K562 (cell line): ENCODE results near the gene SYT8. TPM values are rescaled to one million over a fixed set of nuclear protein-coding genes. Genes with fewer than 3 reads are reported as not detected.

Experiments
- ATAC-seq: fragments of 200-7000 bp; cut with Tn5 transposase; 3 replicates; pipeline ENCODE4 v1.9.1; 2020; ENCODE audit warnings: moderate library complexity
- BruUV-seq: library from RNA; stranded (reverse); fragments of 400-500 nt; replicated peaks from 2 replicates; lab custom pipeline; 2021; lab: Mats Ljungman, UMichigan
- CTCF ChIA-PET: fragments of 300-600 bp; formaldehyde crosslinking; extraction: SDS; loops from one replicate; lab custom pipeline; 2021; ENCODE audit warnings: low intra/inter-chr PET ratio; lab: Yijun Ruan, JAX
- POLR2A ChIA-PET: fragments of 300-600, 350-650 bp; sonication (Branson Sonifier 250); formaldehyde crosslinking; extraction: SDS; loops from one replicate; lab custom pipeline; 2021; ENCODE audit warnings: antibody characterized with exemption, inconsistent platforms; lab: Yijun Ruan, JAX
- DNase-seq, 4 experiments: peaks; one replicate each; pipeline versions ENCODE4 v3.0.0 to v3.0.0-alpha.2; 2011 to 2018; ENCODE audit warnings: low spot score in 3 of 4, mixed read lengths in 3 of 4; ENCODE audit errors: extremely low read depth in 1 of 4
- FAIRE-seq: peaks from 2 replicates; lab custom pipeline; 2011; peaks lifted over from hg19 to GRCh38; lab: Jason Lieb, UNC
- H2AFZ ChIP-seq: 2 replicates; pipeline ENCODE4 v1.6.0; 2011; ENCODE audit warnings: low read depth, low read length, control low read depth, inconsistent platforms
- H3K27ac ChIP-seq: fragments of 200-600 bp; 3 replicates; pipeline ENCODE4 v1.8.0; 2011; ENCODE audit warnings: low read depth, mild to moderate bottlenecking, control low read depth, inconsistent platforms, low read length, moderate library complexity, mixed read lengths; ENCODE audit errors: extremely low read depth
- H3K27me3 ChIP-seq, 2 experiments: fragments of 300-600 bp in 1 of 2; 2 replicates in 1 of 2; 3 replicates in 1 of 2; pipeline versions ENCODE4 v1.6.0 to v1.8.0; 2011; ENCODE audit warnings: inconsistent platforms in 2 of 2, low read length in 2 of 2, mild to moderate bottlenecking in 1 of 2, mixed read lengths in 1 of 2, moderate library complexity in 1 of 2; ENCODE audit not compliant: control insufficient read depth in 2 of 2, insufficient read depth in 2 of 2
- H3K36me3 ChIP-seq: fragments of 300-600 bp; 3 replicates; pipeline ENCODE4 v1.8.0; 2011; ENCODE audit warnings: mild to moderate bottlenecking, low read length, inconsistent platforms; ENCODE audit not compliant: control insufficient read depth, insufficient read depth
- H3K4me1 ChIP-seq, 2 experiments: fragments of 200-600 bp in 1 of 2; replicated peaks in 1 of 2; 2 replicates in 1 of 2; 3 replicates in 1 of 2; pipeline versions ENCODE4 v1.5.1 to v1.8.0; 2011; ENCODE audit warnings: inconsistent platforms in 2 of 2, low read length in 2 of 2, mild to moderate bottlenecking in 1 of 2, mixed read lengths in 1 of 2, moderate library complexity in 1 of 2; ENCODE audit not compliant: control insufficient read depth in 2 of 2, insufficient read depth in 2 of 2
- H3K4me2 ChIP-seq: 2 replicates; pipeline ENCODE4 v1.6.1; 2011; ENCODE audit warnings: low read length, control low read depth, inconsistent platforms, mixed read lengths; ENCODE audit not compliant: insufficient read depth
- H3K4me3 ChIP-seq: fragments of 200-600 bp; sonication (generic), shearing (Covaris generic); 2 replicates; pipeline ENCODE4 v1.5.1; 2016; ENCODE audit warnings: control low read depth, inconsistent platforms
- H3K79me2 ChIP-seq: fragments of 200-600 bp; 3 replicates; pipeline ENCODE4 v1.8.0; 2011; ENCODE audit warnings: low read length, inconsistent platforms; ENCODE audit not compliant: control insufficient read depth, insufficient read depth
- H3K9ac ChIP-seq, 2 experiments: 2 replicates each; pipeline versions ENCODE4 v1.6.0 to v1.6.1; 2011; ENCODE audit warnings: low read depth in 2 of 2, low read length in 2 of 2, control low read depth in 1 of 2, inconsistent platforms in 1 of 2, mild to moderate bottlenecking in 1 of 2, mixed read lengths in 1 of 2; ENCODE audit not compliant: insufficient read depth in 1 of 2
- H3K9me1 ChIP-seq: one replicate; pipeline ENCODE4 v1.6.0; 2011; ENCODE audit warnings: inconsistent platforms, mild to moderate bottlenecking, low read length, moderate library complexity; ENCODE audit not compliant: control insufficient read depth, insufficient read depth
- H3K9me3 ChIP-seq: replicated peaks from 2 replicates; pipeline ENCODE4 v1.5.1; 2011; ENCODE audit warnings: low read depth, low read length, inconsistent platforms; ENCODE audit not compliant: control insufficient read depth, insufficient read depth
- H4K20me1 ChIP-seq: replicated peaks from 2 replicates; pipeline ENCODE4 v1.6.1; 2011; ENCODE audit warnings: low read length, inconsistent platforms, mixed read lengths; ENCODE audit not compliant: control insufficient read depth, insufficient read depth
- HNRNPK ChIP-seq: fragments of 200-400 bp; formaldehyde crosslinking; IDR thresholded peaks from one replicate; pipeline ENCODE4 v1.6.1; 2018; ENCODE audit warnings: mild to moderate bottlenecking, low read depth, low read length; ENCODE audit not compliant: poor library complexity, severe bottlenecking
- MGA ChIP-seq: fragments of 450-650 bp; IDR thresholded peaks from 2 replicates; pipeline ENCODE4 v1.6.1; 2016; ENCODE audit warnings: mild to moderate bottlenecking, moderate library complexity
- ZNF263 ChIP-seq: sonication (generic); formaldehyde crosslinking; IDR thresholded peaks from 2 replicates; pipeline ENCODE4 v1.8.0; 2022; ENCODE audit warnings: mild to moderate bottlenecking, missing genetic modification reagents, borderline replicate concordance
- ZNF609 ChIP-seq: sonication (generic); formaldehyde crosslinking; IDR thresholded peaks from 2 replicates; pipeline ENCODE4 v1.8.1; 2023; ENCODE audit warnings: missing genetic modification reagents, mild to moderate bottlenecking, borderline replicate concordance
- whole genome bisulfite sequencing: fragments of 100-300 bp; shearing (Covaris generic); methylation state at CpG from one replicate; pipeline ENCODE4 v1.1.6; 2016; ENCODE audit warnings: low coverage, mixed read lengths; ENCODE audit not compliant: insufficient coverage; ENCODE audit errors: missing lambda C conversion rate; 5-methylcytosine and 5-hydroxymethylcytosine counted together
- in situ Hi-C: fragments of 300-500 bp; cut with MboI; formaldehyde crosslinking; loops from 4 replicates; pipeline ENCODE4 v1.15.0; 2018; ENCODE audit warnings: inconsistent platforms, mixed read lengths
- intact Hi-C: fragments of 100-400 bp; cut with micrococcal nuclease; formaldehyde crosslinking; loops from 2 replicates; pipeline ENCODE4 v1.14.2; 2022
- polyA plus RNA-seq, 8 experiments: library from polyadenylated mRNA; depleted of rRNA in 4 of 8; stranded (reverse) in 5 of 8; unstranded in 3 of 8; fragments of >200 nt; fragmentation: Nextera tagmentation in 2 of 8; fragmentation: Illumina TruSeq in 1 of 8; extraction: Ambion mirVana in 2 of 8; extraction: Trizol in 1 of 8; gene quantifications; 2 replicates each; pipeline versions ENCODE4 v1.2.1 to v1.2.3, GENCODE V29; 2011 to 2014; ENCODE audit warnings: inconsistent platforms in 1 of 8, missing spikeins in 1 of 8
- total RNA-seq, 7 experiments: library from RNA; depleted of rRNA in 6 of 7; stranded (reverse); fragments of >200 nt in 6 of 7; fragmentation: Illumina TruSeq in 2 of 7; extraction: Trizol in 2 of 7; gene quantifications; 2 replicates each; pipeline versions ENCODE4 v1.2.1 to v1.2.3, GENCODE V29; 2011 to 2021; ENCODE audit warnings: low replicate concordance in 1 of 7

SYT8 gene
- total and polyA plus RNA-seq, 9 of the 15 experiments (the other 6 are each of a cell fraction or from before 2014, with no cell fraction given), result not detected

GRCh38 chr11:1840780-1841480, 6.1 kb downstream of the SYT8 start:
- intact Hi-C loops, result no loop called here
- BruUV-seq, result no TSS peak
- H3K4me1 ChIP-seq, result peaks cover 9 to 79% of the 10 kb centered on the region in 2 experiments; a peak in 4 of 5 replicates
- no peak overlapping the region for H3K4me3 ChIP-seq
- 11% methylated on average over 23 of the region's 37 CpGs for WGBS
- no peak overlapping the region for H2AFZ ChIP-seq
- H3K9me1 ChIP-seq, result no peaks in the 10 kb centered on the region
- in situ Hi-C loops, result no loop called here
- POLR2A ChIA-PET, result interaction anchor here (0.6 to 2.0 kb wide), 2 partner anchors 9 to 33 kb away, joined by 4 to 6 read pairs; no protein-coding TSS in a partner anchor
- CTCF ChIA-PET, result no interaction called here
- peaks cover 6% of the 10 kb centered on the region for H4K20me1 ChIP-seq
- ATAC-seq, result no peak
- no peaks in the 10 kb centered on the region for H3K79me2 ChIP-seq
- no peak overlapping the region for H3K4me2 ChIP-seq
- no peaks in the 10 kb centered on the region for H3K9me3 ChIP-seq
- H3K27me3 ChIP-seq, result peaks cover 3 to 49% of the 10 kb centered on the region in 2 experiments; a peak in 3 of 5 replicates
- no peak for FAIRE-seq
- no peaks in the 10 kb centered on the region for H3K36me3 ChIP-seq
- no peak overlapping the region for H3K9ac ChIP-seq
- H3K27ac ChIP-seq, result no peak overlapping the region
- DNase-seq, result peak in 1 of 4 experiments; percentile 32
- TF ChIP-seq ZNF263 (CRISPR knock-in tag) (peak; percentile 50; the same call in 1 of the 2 replicates), HNRNPK (no peak), ZNF609 (CRISPR knock-in tag) (no peak), MGA (no peak)
